ENCODE measurements around the gene RNF19B.
"Not testable (repeated sequence)": the region's sequence is repeated elsewhere in the genome, so short reads cannot be mapped to it uniquely, and the experiment has no call there.

Gene RNF19B

DNA sequence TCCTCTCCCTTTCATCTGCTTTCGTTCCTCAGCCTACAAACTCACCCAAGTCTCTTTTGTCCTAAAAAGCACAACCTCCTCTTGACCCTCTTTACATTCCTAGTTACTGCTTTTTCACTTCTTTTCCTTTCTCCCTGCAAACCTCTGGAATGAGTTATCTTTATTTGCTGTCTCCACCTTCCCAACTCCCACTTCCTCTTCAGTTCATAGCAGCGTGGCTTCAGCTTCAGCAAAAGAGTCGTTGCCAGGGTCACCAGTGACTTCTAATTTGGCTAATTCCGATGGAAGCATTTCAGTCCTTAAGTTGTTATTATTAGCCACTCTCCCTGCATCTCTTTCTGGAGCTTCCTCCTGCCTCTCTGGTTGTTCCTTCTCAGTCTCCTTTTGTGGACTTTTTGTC lies 57.2 kb downstream of the RNF19B start:
- FAIRE-seq = no peak
- TF ChIP-seq CTCF (IDR thresholded peaks at IDR 0.05; ENCODE audit: insufficient read depth, missing control alignments) = no peak
- no peak for DNase-seq (ENCODE audit: insufficient read length, low spot score)

DNA sequence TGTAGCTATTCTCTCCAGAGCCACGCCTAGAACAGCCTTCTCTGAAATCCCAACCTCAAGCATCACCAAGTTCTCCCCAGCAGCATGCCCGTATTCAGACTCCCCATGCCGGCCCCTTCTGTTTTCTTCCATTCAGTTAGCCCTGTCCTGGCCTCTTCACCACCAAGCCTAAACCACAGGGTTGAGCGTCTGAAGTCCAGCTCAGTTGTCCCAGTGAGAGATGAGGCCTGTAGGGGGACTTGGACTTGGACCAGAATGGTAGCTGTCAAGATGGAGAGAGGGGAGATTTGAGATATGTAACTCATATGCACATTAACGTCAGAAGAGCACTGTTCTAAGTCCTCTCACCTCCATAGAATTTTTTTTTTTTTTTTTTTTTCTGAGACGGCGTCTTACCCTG lies 58.0 kb downstream of the RNF19B start:
- DNase-seq (ENCODE audit: insufficient read length, low spot score) (no peak), FAIRE-seq (no peak)
- no peak for TF ChIP-seq CTCF (IDR thresholded peaks at IDR 0.05; ENCODE audit: insufficient read depth, missing control alignments)

- not testable (repeated sequence) for DNase-seq (ENCODE audit: insufficient read length, low spot score); FAIRE-seq
Measured at GRCh38 chr1:32905588-32905987, 59.0 kb downstream of the RNF19B start.

DNA sequence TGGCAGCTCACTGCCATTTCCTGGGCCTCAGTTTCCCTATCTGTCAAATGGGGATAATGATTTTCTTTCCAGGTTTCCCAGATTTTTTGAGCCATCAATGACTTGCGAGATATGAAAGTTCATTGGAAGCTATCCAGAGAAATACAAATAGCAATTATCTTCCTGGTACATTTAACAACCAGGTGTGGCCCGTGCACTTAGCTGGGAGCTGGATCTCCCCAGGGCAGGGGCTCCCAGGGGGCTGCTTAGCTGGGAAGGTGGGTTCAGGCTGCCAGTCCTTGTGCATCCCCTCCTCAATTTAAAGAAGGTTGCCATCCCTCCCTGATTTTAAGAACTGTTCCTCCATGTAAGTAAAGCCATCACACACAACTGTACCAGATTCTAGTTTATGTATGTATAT lies 59.8 kb downstream of the RNF19B start:
- DNase-seq (ENCODE audit: insufficient read length, low spot score) (no peak), FAIRE-seq (no peak)

DNA sequence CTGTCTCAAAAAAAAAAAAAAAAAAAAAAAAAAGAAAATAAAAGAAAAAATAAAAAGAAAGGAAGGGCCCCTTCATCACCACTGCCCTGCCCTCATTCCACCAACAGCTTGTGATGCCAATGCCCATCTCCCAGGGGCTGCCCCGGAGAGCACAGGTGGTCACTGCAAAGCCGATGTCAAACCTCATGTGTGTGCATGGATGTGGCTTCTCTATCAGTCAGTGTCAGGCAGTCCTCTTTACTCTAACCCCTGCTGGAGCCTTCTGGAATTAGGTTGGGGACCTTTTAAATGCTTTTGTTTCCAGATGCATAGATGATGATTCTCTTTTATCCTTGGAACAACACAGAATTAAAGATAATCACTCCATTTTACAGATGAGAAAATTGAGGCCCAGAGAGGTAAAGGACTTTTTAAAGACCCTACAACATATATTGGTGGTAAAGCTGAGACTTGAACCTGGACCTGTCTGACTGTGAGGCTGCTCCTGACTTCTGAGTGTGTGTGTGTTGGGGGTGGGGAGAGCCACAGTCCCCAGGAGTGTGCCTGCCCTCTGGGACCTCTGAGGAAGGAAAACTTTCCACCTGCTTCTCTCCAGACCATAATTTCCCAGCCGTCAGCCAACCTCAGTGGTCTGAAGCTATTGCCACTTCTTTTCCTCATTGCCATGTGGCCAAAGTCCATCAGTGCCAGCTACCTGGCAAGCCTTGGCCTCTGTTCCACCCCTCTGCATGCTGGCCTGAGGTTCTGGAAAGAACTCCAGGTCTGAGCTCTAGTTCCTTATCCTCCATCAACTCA lies 60.4 kb downstream of the RNF19B start:
- no peak for DNase-seq (ENCODE audit: insufficient read length, low spot score)
- FAIRE-seq = no peak
- TF ChIP-seq CTCF (IDR thresholded peaks at IDR 0.05; ENCODE audit: insufficient read depth, missing control alignments) = no peak

More for the DNA sequence above, 59.8 kb downstream of the RNF19B start:
- TF ChIP-seq CTCF (IDR thresholded peaks at IDR 0.05; ENCODE audit: insufficient read depth, missing control alignments) = no peak

DNA sequence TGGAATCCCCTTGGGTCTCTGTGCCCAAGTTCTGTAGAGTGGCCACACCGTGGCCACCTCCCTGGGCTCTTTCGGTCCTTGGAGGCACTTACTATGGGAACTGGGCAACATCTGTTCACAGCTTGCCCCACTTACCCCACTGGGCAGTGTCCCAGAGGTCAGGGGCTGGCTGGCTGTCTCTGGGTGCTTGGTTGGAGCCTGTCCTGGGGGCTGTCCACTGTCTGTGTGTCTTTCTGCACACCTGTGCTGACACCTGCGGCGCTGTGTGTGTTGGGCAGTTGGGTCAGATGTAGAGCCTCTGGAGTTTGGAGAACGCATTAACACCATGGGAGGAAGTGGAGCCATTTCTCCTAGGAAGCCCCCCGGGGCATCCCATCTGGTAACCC lies 62.1 kb downstream of the RNF19B start:
- FAIRE-seq (no peak), DNase-seq (ENCODE audit: insufficient read length, low spot score) (no peak)
- TF ChIP-seq CTCF (IDR thresholded peaks at IDR 0.05; ENCODE audit: insufficient read depth, missing control alignments) = no peak

DNA sequence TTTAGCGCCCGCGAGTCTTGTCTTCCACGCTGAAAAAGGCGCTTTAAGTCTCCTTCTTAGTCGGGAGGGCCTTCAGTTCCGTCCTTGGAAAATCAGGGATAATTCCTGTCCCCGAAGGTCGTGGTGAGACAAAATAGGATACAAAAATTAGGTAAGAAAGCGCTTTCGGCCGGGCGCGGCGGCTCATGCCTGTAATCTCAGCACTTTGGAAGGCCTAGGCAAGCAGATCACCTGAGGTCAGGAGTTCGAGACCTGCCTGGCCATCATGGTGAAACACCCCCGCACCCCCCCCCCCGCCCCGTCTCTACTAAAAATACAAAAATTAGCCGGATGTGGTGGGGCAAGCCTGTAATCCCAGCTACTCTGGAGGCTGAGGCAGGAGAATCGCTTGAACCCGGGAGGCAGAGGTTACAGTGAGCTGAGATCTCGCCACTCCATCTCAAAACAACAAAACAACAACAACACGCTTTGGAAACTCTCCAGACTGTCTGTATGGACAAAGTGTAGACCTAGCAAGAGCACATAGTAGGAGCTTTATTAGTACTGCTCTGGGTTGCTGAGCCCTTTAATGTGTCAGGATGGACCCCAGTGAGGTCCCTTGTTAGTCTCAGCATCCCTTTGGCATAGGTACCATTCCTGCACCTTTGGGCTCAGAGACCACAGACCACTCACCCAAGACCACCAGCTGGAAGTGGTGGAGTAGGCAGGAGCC lies 62.6 kb downstream of the RNF19B start:
- DNase-seq (ENCODE audit: insufficient read length, low spot score) (no peak), FAIRE-seq (no peak)
- no peak for TF ChIP-seq CTCF (IDR thresholded peaks at IDR 0.05; ENCODE audit: insufficient read depth, missing control alignments)

Data from D721Med (cell line).